HK-2 (cell line): ENCODE measurements around the gene SEL1L3.
A peak's percentile ranks its signal among the peaks of the same experiment; 100 is the strongest.

ENCODE experiments used
- DNase-seq: peaks from one replicate; pipeline ENCODE4 v3.0.0-alpha.2; 2018; ENCODE audit not compliant: unreplicated experiment

The SEL1L3 gene

DNA sequence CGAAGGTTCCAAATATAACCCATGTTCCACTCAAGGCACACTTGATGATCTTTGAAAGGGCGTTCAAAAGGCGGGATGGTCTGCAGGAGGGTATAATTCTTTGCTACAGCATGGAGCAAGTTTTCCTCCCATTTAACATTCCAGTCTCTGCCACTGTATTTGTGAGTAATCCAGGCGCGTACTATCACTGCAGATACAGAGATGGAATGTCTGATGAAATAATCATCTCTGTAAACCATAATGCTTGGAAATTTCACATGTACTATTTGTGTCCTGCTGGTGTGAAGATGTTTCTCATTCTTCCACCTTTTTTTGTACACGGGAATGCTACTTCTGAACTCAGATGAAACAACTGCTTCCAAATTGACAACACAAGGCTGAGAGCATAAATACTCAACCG lies 15.5 kb downstream of the SEL1L3 start:
- DNase-seq = no peak

DNA sequence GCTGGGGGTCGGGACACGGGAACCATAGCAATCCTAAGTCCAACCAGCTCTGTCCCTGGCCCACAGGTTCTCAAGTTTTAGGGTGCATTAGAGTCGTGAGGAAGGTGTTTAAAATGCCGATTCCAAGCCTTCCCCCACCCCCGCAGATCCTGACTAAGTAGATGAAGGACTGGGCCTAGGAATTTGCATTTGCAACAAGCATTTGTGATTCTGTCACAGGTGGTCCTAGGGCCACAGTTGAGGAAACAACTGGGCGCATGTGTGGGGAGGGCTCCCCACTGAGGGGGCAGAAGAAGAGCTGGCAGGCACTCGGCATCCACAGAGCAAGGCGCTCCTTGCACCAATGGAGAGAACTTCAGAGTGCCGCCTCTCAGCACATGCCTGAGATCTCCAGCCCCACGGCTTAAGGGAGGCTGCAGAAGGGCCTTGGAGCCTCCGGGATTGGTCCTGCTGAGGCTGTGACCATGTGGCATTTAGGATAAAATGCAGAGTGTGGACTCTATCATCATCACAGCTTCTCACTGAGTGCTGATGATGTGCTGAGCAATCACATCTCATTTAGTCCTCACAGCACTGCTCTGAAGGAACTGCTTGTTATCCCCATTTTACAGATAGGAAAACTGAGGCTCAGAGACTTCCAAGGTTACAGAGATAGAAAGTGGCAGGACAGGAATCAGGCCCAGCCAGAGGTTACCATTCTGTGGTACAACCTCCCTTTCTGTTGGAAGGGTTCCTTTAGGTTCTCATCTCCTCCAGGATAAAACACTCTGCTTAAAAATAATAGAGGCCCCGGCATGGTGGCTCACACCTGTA lies 16.7 kb downstream of the SEL1L3 start:
- DNase-seq = no peak

DNA sequence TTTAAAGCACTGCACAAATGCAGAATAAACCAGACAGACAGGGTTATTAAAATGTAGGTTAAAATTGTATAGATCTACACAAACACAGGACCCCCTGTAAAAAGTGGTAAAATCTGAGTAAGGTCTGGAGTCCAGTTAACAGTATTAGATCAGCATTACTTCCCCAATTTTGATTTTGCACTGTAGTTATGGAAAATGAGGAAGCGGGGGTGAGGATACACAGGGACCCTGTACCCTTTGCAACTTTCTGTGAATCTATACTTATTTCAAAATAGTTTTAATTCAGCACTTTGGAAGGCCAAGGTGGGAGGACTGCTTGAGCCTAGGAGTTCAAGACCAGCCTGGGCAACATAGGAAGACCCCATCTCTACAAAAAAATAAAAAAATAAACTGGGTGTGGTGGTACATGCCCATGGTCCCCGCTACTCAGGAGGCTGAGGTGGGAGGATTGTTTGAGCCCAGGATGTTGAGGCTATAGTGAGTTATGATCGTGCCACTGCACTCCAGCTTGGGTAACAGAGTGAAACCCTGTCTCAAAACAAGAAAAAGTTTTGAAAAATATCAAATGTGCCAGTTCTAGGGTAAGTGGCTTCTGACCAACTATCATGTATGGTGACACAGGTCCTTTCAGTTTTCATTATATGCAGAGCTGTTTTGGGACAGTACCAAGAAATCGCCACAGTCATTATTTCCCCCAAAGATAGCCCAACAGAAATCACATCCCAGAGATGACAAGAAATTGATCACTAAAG lies 17.7 kb downstream of the SEL1L3 start:
- DNase-seq = no peak

DNA sequence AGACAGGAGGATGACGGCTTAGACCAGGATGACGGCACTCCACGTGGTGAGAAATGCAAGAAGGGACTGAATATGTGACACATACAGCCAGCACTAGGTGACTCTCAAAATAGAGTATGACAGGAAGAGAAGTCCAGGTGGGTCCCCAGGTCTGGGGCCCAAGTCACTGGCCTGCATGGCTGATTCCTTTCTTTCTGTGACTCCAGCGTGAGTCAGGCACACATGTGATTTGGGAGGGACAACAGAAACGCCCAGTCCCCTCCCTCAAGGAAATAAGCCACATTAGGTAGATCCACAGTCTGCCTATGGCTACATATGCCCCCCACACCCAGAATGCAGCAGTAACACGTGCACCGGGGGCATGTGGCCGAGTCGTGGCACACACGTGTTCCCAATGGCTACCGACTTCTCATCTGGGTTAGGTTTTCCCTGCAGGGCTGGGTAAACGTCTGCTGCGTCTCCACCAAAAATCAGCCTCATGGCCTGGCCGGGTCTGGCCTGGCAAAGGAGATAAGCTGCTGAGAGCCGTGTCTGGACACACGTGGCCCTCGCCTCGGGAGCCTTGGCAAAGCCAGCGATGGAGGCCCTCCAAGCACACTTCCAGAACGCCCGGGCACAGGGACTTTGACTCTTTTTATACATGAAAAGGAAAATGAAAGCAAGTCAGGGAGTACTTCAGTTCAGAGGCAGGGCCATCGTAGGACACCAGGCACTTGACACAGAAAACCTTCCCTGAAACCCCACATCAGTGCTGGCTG lies 19.3 kb downstream of the SEL1L3 start:
- peak; percentile 47 for DNase-seq

DNA sequence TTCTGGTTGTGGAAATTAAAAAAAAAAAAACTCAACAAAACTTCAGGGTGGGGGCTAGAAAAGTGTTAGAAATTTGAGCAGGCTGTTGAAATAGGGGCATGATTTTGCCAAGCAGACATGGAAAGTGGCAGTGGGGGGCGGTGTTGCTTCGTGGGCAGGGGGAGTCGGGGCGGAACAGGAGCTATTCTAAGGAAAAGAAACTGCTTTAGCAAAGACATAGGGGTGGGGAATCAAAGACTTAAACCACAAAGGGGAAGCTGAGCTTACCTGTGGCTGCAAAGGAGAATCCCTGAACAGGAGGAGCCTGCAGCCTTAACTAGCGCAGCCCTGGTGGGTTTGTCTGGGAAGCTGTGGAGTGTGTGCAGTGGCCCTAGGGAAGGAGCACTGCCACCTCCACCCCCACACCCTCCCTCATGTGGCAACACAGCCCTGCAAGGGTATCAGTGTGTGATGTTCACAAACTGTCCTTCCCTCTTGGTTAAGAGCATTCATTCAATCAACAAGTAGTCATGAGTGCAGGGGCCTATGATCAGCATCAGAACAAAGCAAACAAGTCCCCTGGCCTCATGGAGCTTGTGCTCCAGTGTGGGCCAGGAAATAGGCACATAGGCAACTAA lies 20.5 kb downstream of the SEL1L3 start:
- DNase-seq = no peak

DNA sequence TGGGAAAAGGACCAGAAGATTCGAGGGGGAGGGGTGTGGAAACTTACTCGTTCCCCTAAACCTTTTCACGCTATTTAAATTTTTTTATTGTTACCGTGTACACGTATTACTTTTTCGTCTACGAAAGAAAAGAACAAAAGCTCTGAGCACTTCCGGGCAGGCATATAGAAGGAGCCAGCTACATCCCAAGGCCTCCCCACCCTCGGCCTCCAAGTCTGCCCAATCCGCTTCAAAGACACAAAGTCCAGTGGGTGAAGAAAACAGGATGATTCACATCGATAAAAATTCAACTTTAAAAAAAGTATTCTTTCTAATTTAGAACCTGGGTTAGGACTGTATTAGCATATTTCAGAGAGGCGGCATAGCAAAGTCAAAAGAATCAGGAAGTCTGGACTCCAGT lies 23.1 kb downstream of the SEL1L3 start:
- no peak for DNase-seq

DNA sequence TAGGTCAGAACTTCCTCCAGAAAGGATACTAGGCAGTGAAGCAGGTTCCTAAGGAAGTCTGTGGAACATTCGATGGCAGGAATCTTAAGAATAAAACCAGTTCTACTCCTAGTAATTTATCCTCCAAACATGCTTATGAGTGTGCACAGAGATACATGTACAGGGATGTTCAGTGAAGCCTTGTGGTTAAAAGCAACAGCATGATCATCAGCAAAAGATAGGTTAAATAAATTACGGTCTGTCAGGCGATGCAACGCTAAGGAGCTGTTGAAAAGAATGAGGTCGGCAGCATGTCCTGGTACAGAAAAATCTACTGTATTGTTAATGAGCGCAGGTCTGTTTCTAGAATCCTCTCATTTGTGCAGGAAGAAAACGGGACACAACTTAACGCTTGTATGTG lies 23.6 kb downstream of the SEL1L3 start:
- DNase-seq = no peak

DNA sequence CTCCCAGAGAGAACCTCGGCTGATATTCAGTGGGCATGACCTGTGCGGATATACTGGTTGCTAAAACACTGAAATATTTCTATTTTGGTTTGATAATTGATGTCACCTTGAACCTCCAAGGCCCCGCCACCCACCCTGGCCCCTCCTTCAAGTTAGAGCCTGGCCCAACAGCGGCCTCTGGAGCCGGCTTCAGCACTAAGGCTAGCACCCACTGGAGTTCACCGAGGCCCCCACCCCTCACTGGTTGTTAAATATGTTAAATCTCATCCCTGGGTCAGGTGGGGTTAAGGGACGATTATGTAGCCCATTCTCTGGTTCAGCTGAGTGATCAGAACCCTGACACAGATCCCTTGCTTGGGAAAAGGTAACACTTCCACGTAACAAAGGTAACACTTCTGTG lies 24.3 kb downstream of the SEL1L3 start:
- no peak for DNase-seq

DNA sequence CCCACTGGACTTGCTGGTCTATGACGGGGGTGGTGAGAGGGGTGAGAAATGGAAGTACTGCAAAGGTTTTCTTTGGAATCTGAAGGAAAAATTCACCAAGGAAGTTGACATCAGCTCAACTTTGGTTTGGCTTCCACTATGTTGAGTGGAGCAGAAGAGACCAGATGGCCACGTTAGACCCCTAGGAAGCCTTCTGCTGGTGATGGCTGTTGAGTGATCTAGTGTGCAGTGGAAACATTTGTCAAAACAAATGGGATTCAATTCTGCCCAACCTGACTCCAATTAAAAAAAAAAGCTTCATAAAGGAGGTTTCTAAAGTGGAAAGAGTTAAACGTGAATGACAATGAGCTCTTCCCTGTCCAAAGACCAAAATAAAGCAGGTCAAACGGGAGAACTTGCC lies 25.7 kb downstream of the SEL1L3 start:
- no peak for DNase-seq

DNA sequence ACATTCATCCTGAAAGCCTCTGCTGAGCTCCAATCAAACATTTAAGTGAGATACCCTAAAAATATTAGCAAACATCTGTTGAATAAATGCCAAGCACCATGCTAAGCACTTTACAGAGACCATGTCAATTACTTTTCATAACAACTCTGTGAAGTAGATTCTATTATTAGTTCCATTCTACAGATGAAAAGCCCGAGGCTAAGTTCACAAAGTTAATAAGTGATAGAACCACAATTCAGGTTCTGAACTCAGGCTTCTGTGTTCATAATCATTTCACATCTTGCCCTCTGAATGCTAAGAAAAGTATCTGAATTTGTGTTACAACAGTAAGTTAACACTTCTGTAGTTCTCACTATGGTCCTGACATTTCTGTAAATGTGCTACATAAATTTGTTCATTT lies 27.4 kb downstream of the SEL1L3 start:
- DNase-seq = no peak

DNA sequence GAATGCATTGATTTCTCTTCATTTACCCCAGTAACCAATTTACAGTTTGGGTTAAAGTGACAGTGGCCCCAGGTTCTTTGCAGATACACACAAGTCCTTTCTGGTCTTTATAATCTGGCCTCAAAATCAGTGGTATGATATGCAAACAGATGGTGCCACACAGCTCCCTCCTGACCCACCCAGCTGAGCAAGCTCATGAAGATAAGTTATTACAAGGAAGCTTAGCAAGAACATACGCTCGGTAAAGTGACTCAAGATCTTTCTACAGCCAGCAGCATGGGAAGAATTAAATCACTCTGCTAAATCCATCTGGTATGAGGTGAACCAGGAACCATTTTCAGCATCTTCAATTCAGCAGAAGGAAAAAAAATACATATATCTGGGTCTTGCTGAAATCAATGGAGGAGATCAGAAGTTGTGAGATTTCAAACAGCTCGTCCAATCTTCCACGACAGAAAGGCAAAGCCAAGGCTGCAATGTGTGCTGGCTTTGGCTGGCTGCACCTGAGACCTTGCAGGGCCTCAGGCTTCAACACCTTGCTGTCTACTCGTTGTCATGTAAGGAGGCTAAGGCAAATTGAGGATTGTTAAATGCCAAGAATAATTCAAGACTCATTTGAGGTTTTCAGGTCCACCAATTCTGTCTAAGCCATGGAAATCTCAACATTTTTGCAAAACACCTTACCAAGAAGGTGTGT lies 28.2 kb downstream of the SEL1L3 start:
- DNase-seq = no peak

DNA sequence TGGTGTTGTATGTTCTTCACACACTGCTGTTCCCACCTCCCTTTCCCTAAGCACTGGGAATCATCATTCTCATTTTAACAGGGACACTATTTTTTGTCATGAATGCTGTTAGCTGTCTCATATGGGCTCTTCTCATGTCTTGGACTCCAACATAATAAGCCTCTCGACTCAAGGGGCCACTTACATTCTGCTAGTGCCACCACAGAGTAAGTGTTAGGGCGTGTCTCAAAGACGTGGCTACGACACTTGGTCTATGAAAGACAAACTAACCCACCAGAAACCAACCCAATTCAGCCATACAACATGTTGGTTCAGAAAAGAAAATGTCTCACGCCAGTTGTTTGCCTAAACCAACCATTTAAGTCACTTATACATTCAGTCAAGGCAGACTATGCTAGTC lies 32.2 kb downstream of the SEL1L3 start:
- no peak for DNase-seq

DNA sequence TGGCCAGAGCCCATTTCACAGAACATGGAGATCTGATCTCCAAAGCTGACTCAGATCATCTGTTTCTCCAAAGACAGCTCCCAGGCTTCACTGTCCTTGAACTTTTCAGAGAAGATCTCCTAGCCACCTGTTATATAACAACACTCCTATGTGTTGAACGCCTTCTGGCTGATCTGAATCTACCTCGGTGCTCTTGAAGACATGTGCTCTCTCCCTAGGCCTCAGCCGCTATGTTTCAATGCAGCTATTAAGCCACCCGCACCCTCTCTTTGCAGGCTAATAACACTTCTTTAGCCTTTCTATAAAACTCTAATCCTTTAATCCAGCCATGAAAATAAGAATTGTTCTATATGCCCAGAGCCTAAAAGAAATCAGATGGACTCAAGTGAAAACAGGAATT lies 34.9 kb downstream of the SEL1L3 start:
- DNase-seq = no peak

DNA sequence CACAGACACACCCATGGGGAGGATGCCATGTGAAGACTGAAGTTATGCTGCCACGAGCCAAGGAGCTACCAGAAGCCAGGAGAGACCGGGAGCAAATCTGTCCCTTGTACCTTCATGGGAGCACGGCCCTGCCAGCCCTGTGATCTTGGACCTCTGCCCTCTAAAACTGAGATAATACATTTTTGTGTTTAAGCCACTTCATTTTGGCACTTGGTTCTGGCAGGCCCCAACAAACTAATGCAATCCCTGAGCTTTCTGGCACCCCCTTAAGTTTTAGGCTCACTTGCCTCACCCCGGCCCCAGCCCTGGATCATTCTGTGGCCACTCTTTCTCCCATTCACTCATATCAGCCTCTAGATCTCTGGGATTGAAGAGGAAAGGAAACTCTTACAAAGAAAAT lies 35.4 kb downstream of the SEL1L3 start:
- no peak for DNase-seq

DNA sequence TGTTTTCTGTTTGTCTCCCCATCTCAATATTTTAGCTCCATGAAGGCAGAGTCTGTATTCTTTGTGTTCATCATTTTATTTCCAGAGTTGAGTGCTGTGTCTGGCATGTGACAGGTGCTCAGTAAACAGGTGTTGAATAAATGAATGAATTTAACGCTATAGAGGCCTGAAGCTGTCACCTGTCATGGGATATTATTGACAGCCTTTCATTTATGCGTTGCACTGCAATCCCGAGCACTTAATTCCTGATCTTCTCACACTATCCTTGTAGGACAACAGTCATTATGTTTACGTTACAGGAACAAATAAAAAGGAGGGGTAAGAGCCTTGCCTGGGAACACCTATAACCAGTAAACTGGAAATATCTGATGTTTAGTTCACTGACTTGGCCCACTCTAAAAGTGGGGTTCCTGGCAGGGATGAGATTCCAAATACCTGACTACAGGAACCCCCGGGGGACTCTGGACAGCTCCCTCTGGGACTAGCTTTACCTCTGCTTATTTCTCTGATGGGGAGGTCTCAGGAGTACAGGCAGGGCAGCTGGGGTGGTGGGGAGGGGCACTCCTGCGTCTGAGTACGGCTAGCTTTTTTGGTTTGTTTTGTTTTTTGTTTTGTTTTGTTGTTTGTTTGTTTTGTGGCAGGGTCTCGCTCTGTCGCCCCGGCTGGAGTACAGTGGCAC lies 36.6 kb downstream of the SEL1L3 start:
- DNase-seq = no peak

DNA sequence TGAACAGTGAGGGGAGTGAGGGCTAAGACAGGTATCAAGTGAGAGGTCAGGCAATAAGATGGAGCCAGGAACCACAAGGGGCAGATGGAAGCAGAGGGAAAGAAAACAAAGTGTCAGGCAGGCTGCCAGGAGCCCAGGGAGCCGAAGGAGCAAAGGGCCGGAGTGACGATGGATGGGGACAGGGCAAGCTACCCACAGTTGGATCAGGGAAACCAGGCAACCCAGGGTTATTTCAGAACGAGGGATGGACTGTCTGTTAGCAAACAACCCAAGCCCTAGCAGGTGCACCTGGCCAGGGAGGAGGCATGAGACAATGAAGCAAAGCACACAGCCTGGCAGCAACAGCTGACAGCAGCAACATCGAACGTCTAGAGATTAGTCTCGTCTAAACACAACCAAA lies 39.2 kb downstream of the SEL1L3 start:
- DNase-seq = no peak

DNA sequence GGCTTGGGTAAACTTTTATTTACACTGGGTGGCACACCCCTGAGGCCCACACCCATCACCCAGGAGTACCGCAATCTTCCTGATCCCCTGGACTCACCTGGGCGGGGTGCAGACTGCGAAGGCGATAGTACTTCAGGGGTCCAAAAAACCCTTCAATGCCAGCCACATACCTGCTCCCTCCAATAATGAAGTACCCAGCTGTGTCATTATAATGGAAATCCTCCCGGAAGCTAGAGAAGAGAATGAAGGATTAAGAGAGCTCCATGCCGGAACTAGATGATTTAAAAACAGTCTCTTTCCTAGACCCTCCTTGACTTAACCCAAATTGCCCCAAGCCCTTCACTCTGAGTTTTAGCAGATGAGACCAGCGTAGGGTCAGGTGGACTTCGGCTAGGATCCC lies 40.9 kb downstream of the SEL1L3 start:
- DNase-seq = no peak

DNA sequence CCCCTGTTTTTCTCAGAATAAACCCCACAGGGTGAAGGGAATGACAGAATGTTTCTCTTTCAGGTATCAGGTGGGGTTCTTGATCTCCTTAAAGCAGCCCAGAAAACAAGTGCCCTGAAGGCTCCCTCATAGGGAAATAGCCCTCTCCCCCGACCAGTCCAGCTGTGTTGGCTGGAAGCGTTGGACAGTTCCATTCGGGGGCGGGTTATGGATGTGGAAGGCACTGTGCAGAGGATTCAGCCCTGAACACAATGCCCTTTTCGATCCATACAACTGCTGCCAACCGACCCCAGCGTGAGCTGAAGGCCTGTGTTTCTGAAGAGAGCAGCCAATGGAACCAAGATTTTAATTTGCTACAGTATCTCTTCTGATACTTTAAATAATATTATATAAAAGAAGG lies 41.5 kb downstream of the SEL1L3 start:
- no peak for DNase-seq

DNA sequence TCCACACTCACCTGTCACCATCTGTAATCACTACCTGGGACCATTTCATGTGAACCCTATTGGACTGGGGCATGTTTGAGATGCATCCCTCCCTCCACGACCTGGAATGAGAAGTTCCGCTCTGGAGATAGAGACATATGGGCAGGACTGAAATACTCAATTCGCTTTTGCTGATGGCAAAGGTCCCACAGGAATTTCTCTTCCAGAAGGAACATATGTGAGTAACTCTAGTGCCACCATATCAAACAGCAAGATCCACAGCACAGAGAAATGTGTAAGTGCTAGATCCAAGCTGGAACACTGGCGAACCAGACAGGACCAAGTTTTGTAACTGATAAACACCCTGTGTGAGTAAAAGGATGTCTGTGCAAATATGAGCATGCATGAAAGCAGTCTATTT lies 43.9 kb downstream of the SEL1L3 start:
- no peak for DNase-seq

DNA sequence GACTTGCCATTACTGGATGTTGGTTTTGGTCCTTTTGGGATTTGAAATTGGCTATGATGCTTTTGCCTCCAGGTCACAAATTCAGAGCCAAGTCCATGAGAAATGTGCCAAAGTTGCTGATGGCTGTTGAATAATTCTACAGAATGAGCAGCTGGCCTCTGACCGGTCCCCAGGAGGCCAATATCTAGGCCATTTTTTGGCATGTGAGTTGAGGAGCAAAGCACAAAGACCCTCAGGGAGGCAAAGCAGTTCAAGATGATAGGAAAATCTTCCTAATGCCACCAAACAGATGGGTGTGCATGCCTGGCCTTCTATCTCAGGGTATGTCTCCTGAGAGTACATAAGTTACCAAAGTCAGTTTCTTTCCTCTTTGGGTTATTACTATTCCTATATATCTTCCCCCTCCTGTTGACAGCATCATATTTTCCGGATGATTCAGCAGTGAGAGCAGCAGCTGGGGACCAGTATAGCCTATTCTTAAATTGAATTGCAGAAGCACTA lies 44.4 kb downstream of the SEL1L3 start:
- no peak for DNase-seq
